Inferior parietal cortex (tissue), 1 donor: ENCODE results near the gene LSP1.

Source experiments
- DNase-seq: peaks from one replicate; pipeline ENCODE4 v3.0.0-alpha.2; 2016; ENCODE audit errors: extremely low spot score

Gene LSP1

DNA sequence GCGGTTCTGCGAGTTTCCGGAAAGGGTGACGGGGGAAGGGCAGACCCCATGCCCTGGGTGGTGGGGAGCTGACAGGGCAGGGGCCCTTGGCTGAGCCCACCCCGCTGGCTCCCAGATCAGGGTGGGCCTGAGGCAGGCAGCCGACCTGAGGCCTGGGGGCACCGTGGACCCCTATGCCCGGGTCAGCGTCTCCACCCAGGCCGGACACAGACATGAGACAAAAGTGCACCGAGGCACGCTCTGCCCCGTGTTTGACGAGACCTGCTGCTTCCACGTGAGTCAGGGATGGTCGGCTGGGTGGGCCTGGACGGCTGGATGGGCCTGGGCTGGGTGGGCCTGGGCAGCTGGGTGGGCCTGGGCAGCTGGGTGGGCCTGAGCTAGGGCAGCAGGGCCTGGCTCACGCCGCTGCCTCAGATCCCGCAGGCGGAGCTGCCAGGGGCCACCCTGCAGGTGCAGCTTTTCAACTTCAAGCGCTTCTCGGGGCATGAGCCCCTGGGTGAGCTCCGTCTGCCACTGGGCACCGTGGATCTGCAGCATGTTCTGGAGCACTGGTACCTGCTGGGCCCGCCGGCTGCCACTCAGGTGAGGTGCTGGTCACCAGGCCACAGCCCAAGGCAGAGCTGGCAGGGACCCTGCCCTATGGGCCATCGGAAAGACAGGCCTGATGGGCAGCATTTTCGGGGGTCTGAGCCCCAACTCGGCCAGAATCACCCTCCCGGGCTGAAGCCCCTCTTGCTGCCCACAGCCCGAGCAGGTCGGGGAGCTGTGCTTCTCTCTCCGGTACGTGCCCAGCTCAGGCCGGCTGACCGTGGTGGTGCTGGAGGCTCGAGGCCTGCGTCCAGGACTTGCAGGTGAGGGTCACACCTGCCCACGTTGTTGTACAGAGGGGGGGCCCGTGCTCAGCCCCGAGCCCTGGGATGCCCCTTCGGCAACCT is 16.6 kb upstream of the LSP1 start:
- no peak for DNase-seq

- peak; percentile 42 for DNase-seq
Observed at GRCh38 chr11:1837171-1838076, 15.5 kb upstream of the LSP1 start.

GRCh38 chr11:1838077-1838425 is 14.8 kb upstream of the LSP1 start:
- DNase-seq: no peak

DNA sequence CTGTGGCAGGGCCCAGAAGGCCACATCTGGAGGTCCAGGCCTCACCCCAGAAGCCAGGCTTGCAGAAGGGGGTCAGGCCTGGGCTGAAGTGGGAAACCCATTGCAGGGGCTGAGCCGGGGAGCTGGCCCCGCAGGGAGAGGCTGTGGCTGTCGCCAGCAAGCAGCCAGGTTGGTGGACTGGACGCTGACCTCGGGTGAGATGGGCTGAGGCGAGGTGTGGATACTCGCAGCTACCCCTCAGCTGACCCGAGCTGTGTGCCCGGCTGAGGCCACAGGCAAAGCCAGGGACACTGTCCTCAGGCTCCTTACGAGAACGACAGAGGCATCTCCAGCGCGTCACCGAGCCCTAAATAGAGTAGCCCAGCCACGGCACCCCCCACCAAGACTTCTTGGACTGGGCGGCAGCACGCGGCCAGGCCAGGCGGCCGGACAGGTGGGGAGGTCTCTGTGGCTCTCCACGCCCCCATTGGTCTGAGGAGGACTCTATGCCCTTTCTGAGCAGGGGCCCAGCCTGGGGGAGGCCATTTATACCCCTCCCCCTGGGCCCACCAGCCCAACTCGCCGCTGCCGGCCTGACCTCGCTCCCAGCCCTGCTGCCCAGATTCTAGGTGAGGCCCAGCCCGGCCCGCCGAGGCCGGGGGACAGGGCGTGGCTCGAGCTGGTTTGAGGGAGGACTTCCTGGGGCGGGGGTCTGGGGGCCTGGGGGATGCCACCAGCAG is 14.3 kb upstream of the LSP1 start, which contains the start of gene TNNI2:
TSS of gene TNNI2 (plus strand) at position 556 of the 719 bp plus-strand sequence. CDS start 716 bp downstream, outside the sequence.
- no peak for DNase-seq

DNA sequence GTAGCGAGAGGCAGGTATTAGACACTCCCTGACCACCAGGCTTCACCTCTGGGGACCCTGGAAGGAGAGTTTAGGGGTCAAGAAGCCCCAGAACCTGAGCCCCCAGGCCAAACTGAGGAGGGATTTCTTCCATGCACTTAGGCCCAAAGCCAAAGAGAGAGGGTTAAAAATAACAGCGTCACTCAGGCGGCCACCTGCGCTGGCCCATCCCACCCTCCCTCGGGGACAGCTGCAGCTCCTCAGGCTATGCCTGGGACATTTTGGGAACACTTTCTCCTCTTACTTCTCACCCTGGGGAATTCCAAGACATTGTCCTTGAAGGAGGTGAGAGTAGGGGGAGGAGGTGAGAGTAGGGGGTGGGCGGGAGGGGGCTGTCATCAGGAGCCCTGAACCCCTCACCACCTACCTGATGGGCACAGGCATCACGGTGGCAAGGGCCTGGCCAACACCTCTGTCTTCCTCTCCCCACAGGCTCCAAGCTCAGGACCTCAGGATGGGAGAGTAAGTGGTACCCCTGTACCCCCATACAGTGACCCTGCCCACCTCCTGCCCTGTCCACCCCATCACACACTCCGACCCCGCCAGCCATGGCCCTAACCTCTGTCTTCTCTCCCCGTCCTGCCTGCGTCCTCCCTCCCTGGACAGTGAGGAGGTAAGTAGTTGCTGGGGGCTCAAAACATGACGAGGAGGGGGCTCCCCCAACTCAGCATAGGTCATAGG is 13.5 kb upstream of the LSP1 start:
- no peak for DNase-seq

DNA sequence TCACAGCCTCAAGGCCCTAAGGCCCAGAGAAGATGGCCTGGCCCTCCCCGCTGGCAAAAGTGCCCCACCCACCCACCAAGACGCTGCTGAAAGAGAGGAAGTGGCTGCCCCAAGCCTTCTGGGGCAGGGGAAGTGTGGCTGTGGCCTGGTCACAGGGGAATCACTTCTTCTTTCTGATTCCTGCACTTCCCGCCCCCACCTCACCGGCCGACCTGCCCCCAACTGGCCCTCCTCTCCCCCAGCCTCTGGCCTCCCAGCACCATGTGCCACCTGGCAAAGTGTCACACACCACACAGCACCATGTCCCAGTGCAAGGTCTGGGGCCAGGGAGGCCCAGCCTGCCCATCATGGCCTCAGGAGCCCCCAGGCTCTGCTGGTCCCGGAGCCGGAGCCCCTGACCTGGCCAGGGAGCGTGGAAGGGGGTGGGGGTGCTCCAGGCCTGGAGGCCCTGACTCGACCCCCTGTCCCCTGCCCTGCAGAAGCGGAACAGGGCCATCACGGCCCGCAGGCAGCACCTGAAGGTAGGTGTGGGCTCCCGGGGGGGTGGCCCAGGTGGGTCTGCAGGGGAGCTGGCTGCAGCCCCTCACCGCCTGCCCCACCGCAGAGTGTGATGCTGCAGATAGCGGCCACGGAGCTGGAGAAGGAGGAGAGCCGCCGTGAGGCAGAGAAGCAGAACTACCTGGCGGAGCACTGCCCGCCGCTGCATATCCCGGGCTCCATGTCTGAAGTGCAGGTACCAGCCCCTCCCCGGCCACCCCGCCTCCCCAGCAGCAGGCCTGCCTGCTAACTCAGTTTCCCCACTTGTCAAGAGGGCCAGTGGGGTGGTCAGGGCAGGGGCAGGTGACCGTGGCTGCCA is 12.7 kb upstream of the LSP1 start:
- no peak for DNase-seq

DNA sequence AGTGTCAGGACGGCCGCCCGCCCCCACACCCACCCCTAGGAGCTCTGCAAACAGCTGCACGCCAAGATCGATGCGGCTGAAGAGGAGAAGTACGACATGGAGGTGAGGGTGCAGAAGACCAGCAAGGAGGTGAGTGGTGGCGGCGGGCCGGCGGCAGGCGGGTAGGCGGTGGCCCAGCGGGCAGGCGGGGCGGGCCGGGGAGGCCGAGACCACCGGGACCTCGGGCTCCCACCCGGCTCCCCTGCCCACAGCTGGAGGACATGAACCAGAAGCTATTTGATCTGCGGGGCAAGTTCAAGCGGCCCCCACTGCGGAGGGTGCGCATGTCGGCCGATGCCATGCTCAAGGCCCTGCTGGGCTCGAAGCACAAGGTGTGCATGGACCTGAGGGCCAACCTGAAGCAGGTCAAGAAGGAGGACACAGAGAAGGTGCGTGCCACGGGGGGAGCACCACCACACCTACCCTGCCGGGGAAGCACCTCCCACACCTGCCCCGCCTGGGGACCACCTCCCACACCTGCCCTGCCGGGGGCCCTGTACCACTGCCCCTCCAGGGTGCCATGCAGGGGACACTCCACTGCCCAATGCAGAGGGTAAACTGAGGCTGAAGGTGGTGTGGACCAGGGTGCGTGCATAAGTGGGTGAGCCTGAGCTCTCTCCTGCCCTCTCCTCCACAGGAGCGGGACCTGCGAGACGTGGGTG is 12.0 kb upstream of the LSP1 start:
- DNase-seq: no peak

GRCh38 chr11:1841511-1842148 is 11.3 kb upstream of the LSP1 start:
- no peak for DNase-seq

- DNase-seq: no peak
Observed at GRCh38 chr11:1842149-1843097, 10.5 kb upstream of the LSP1 start.

DNA sequence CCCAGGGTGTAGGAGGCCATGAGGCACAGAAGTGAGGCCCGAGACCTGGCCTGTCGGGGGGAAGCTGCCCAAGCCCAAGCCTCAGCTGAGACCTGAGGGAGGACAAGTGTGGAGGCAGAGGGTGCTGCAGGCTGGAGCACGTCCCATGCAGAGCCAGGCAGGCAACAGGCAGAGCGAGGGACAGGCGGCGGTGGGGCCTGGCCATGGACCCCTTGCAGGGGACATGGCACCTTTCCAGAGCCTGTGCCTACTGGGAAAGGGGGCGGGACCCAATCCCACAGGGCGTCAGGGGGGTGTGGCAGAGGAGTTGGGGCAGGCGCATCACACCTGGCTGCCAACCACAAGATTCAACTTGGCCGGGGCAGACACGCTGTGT is 9.8 kb upstream of the LSP1 start:
- DNase-seq: no peak

GRCh38 chr11:1843796-1844195 is 9.1 kb upstream of the LSP1 start:
- DNase-seq: no peak

DNA sequence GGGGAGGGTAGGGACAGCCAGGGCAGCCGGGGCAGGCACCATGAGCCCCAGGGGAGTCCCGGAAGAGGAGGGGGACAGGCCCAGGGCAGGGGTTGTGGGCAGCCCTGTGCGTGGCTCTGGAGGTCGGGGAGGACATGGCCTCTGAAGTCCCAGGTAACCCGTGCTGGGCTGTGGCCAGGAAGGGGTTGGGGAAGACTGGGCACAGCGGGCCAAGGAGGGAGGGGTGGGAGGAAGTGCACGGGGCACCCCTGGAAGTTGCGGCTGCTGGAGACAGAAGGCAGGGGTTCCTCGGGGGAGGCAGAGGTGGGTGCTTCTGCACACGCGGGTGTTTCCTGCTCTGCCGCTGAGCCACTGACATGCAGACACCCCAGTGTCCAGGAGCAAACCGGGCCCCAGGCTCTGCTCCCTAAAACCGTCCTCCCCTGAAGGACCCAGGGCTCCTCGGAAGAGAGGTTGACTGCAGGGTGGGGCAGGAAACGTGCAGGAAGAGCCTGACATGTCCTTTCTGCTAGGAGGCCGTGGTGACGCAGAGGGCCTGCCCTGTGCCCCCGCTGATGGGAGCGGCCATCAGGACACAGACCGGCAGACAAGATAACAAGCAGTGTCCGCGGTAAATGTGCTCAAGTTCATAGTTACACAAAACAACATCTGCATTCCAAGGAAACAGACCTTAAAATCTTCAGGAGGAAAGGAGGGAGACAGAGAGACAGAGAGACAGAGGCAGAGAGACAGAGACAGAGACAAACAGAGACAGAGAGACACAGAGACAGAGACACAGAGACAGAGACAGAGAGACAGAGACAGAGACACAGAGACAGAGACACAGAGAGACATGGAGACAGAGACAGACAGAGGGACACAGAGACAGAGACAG is 8.4 kb upstream of the LSP1 start:
- no peak for DNase-seq

- DNase-seq: no peak
Observed at GRCh38 chr11:1845095-1845429, 7.8 kb upstream of the LSP1 start.

DNA sequence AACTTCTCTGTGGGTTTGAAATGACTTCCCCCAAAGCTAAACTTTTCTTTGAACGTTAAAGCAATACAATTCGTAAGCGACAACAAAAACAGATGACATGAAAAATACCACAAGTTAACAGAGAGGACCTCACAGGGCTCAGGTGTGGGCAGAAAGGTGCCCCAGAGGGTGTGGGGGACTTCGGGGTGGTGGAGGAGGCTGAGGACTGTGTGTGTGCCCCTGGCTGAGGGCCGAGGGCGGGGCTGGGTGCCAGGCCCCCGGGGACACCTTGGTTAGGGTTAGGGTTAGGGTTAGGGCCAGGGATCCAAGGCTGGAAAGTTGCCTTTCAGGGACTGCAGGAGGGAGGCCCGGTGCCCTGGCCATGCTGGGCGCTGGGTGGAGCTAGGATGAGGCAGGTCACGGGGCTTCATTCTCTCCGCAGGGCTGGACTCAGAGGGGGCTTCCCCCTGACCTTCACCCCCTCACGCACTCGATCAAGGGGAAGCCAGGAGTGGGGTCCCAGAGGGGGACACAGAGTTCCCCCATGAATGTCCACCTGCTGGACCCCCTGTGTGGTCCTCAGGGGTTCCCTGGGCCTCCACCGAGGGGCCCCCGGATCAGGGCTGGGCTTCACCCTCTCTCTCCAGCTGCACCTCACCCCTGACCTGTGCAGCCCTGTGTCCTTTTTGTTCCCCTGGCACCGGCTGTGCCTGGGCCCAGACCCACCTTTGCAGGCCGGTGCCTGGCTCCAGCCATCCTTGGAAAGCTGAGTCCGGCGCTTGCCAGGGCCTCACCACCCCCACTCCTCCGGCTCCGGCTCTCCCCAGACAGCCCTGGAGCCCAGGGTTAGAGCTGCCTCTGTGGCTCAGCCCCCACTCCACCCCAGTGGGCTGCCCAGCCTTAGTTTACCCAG is 7.1 kb upstream of the LSP1 start:
- no peak for DNase-seq

DNA sequence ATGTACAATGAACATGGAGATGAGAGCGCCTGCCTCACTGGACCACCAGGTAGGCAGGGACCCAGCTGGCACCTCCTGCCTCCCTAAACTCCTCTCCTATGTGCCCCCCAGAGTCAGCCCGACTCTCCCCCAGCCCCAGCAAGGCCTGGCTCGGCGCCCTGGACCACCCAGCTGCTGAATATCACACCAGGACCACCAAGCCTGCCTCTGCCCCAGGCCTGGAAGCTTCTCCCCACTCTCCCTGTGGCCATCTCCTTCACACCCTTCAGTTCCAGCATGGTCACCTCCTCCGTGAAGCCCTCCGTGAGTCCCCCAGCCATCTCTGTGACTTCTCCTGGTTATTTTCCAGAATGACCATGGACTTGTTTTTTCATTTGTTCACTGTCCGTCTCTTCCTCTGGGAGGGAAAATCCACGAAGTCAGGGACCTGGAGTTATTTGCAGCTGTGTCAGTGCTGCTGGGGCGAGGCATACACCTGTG is 6.4 kb upstream of the LSP1 start:
- DNase-seq: no peak
